ENCODE results near the gene FRMD4A. TPM values are rescaled to one million over a fixed set of nuclear protein-coding genes. Genes with fewer than 3 reads are reported as not detected.

Gene FRMD4A
- total and polyA plus RNA-seq, 2 experiments from 2014 or later = 11.9 to 17.5 TPM

- H3K9me3 ChIP-seq (ENCODE audit: low read depth) = no peaks in the 10 kb centered on the region
- 0 out of 2 replicates have a peak, but pooled peaks cover 15% of the 10 kb centered on the region for H3K79me2 ChIP-seq (ENCODE audit: insufficient read depth)
- H4K20me1 ChIP-seq (ENCODE audit: insufficient read depth) = no peaks in the 10 kb centered on the region
- no peak overlapping the region for H3K4me3 ChIP-seq
- in situ Hi-C loops (cut with MboI) = no loop called here
- no peaks in the 10 kb centered on the region for H3K36me3 ChIP-seq (ENCODE audit: low read depth)
- no peak overlapping the region for H3K27ac ChIP-seq
- TF ChIP-seq EZH2phosphoT487 (IDR thresholded peaks at IDR 0.05; ENCODE audit: insufficient read depth, low read depth) (no peak), EZH2 (IDR thresholded peaks at IDR 0.05; ENCODE audit: insufficient read depth, poor library complexity, severe bottlenecking) (no peak)
- peaks cover 17% of the 10 kb centered on the region for H3F3A ChIP-seq (ENCODE audit: insufficient read depth)
- peaks cover 30% of the 10 kb centered on the region for H3K4me1 ChIP-seq (ENCODE audit: insufficient read depth)
- H3K9me2 ChIP-seq (ENCODE audit: insufficient read depth) = no peaks in the 10 kb centered on the region
- no peak for DNase-seq
- H3K4me2 ChIP-seq (ENCODE audit: unreplicated experiment) = no peak overlapping the region
- H3K9ac ChIP-seq = no peak overlapping the region
- no peak overlapping the region for H2AFZ ChIP-seq
- WGBS, 2 experiments (ENCODE audit: low coverage in 1 of 2, low lambda C conversion rate in 2 of 2, missing lambda C conversion rate in 2 of 2) = 94 to 97% methylated on average over 5 of the region's 5 CpGs
- H3K27me3 ChIP-seq (replicated peaks; ENCODE audit: insufficient read depth) = no peaks in the 10 kb centered on the region
Measured at GRCh38 chr10:13994932-13995331, 335.8 kb downstream of the FRMD4A start.

DNA sequence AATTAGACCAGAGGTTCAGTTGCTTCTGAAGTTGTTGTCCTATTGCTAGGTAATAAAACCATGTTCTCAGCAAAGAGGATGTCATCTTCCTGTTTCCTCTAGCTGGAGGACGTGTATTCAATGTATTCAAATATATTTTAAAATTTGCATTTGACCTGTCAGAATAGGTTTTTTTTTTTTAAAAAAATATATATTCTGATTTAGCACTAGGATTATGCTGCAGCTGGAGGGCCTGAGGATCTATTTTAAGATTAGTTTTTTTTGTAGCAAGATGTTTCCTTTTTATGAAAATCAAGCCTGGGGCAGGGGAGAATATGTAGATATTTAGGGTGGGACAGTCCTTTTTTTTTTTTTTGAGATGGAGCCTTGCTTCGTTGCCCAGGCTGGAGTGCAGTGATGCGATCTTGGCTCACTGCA is 337.0 kb downstream of the FRMD4A start:
- H2AFZ ChIP-seq = no peak overlapping the region
- in situ Hi-C loops (cut with MboI) = no loop called here
- H3K27me3 ChIP-seq (replicated peaks; ENCODE audit: insufficient read depth) = no peaks in the 10 kb centered on the region
- H3K27ac ChIP-seq = no peak overlapping the region
- no peak overlapping the region for H3K4me2 ChIP-seq (ENCODE audit: unreplicated experiment)
- H3K9me3 ChIP-seq (ENCODE audit: low read depth) = no peaks in the 10 kb centered on the region
- H3K4me3 ChIP-seq = no peak overlapping the region
- H3K9me2 ChIP-seq (ENCODE audit: insufficient read depth) = no peaks in the 10 kb centered on the region
- peaks cover 33% of the 10 kb centered on the region for H3K4me1 ChIP-seq (ENCODE audit: insufficient read depth)
- no peak for DNase-seq
- H3K79me2 ChIP-seq (ENCODE audit: insufficient read depth) = 0 out of 2 replicates have a peak, but pooled peaks cover 15% of the 10 kb centered on the region
- TF ChIP-seq EZH2 (IDR thresholded peaks at IDR 0.05; ENCODE audit: insufficient read depth, poor library complexity, severe bottlenecking) (no peak), EZH2phosphoT487 (IDR thresholded peaks at IDR 0.05; ENCODE audit: insufficient read depth, low read depth) (no peak)
- H3F3A ChIP-seq (ENCODE audit: insufficient read depth) = peaks cover 17% of the 10 kb centered on the region
- 95 to 98% methylated on average over 3 of the region's 3 CpGs for WGBS, 2 experiments (ENCODE audit: low coverage in 1 of 2, low lambda C conversion rate in 2 of 2, missing lambda C conversion rate in 2 of 2)
- H3K9ac ChIP-seq = no peak overlapping the region
- no peaks in the 10 kb centered on the region for H4K20me1 ChIP-seq (ENCODE audit: insufficient read depth)
- no peaks in the 10 kb centered on the region for H3K36me3 ChIP-seq (ENCODE audit: low read depth)

GRCh38 chr10:13993169-13993568 is 337.6 kb downstream of the FRMD4A start:
- in situ Hi-C loops (cut with MboI) = no loop called here
- 0 to 8% methylated on average over 2 of the region's 2 CpGs for WGBS, 2 experiments (ENCODE audit: low coverage in 1 of 2, low lambda C conversion rate in 2 of 2, missing lambda C conversion rate in 2 of 2)
- Histone ChIP-seq H3K27me3 (replicated peaks; ENCODE audit: insufficient read depth) (no peaks in the 10 kb centered on the region), H3K9me2 (ENCODE audit: insufficient read depth) (no peaks in the 10 kb centered on the region), H3K4me1 (ENCODE audit: insufficient read depth) (peaks cover 35% of the 10 kb centered on the region), H3K27ac (no peak overlapping the region), H2AFZ (no peak overlapping the region), H3K4me2 (ENCODE audit: unreplicated experiment) (no peak overlapping the region), H4K20me1 (ENCODE audit: insufficient read depth) (no peaks in the 10 kb centered on the region), H3K79me2 (ENCODE audit: insufficient read depth) (0 out of 2 replicates have a peak, but pooled peaks cover 15% of the 10 kb centered on the region), H3F3A (ENCODE audit: insufficient read depth) (peaks cover 16% of the 10 kb centered on the region), H3K9me3 (ENCODE audit: low read depth) (no peaks in the 10 kb centered on the region), H3K4me3 (no peak overlapping the region), H3K9ac (no peak overlapping the region), H3K36me3 (ENCODE audit: low read depth) (no peaks in the 10 kb centered on the region)
- DNase-seq = peak; percentile 71
- TF ChIP-seq EZH2phosphoT487 (IDR thresholded peaks at IDR 0.05; ENCODE audit: insufficient read depth, low read depth) = no peak
- TF ChIP-seq EZH2 (IDR thresholded peaks at IDR 0.05; ENCODE audit: insufficient read depth, poor library complexity, severe bottlenecking) = no peak

DNA sequence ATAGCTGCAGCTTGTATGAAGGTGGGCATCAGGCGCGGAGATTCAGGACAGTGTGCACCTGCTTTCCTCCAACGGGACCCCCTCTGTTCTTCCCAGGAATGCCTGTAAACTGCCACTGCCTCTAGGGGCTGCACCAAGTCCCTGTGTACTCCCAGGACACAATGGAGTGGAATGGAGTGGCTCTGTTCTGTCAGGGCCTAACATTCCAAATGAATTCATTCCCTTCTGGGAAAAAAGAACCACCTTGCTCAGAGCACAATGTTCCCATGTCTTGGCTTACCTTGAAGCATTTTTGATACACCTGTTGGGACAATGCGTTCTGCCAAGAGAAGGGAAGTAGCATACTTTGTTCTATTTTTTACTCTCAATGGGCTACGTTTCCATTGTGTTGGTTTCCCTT is 339.4 kb downstream of the FRMD4A start:
- no peaks in the 10 kb centered on the region for H3K36me3 ChIP-seq (ENCODE audit: low read depth)
- no peak overlapping the region for H2AFZ ChIP-seq
- peaks cover 39% of the 10 kb centered on the region for H3K4me1 ChIP-seq (ENCODE audit: insufficient read depth)
- TF ChIP-seq EZH2phosphoT487 (IDR thresholded peaks at IDR 0.05; ENCODE audit: insufficient read depth, low read depth) (no peak), EZH2 (IDR thresholded peaks at IDR 0.05; ENCODE audit: insufficient read depth, poor library complexity, severe bottlenecking) (no peak)
- DNase-seq = no peak
- in situ Hi-C loops (cut with MboI) = no loop called here
- peak overlapping the region; percentile 42; the same call in 1 of the 2 replicates for H3K4me3 ChIP-seq
- no peaks in the 10 kb centered on the region for H4K20me1 ChIP-seq (ENCODE audit: insufficient read depth)
- peak overlapping the region; percentile 69 for H3K4me2 ChIP-seq (ENCODE audit: unreplicated experiment)
- H3K9me3 ChIP-seq (ENCODE audit: low read depth) = no peaks in the 10 kb centered on the region
- no peaks in the 10 kb centered on the region for H3K27me3 ChIP-seq (replicated peaks; ENCODE audit: insufficient read depth)
- 0 out of 2 replicates have a peak, but pooled peaks cover 15% of the 10 kb centered on the region for H3K79me2 ChIP-seq (ENCODE audit: insufficient read depth)
- 88 to 89% methylated on average over 5 of the region's 5 CpGs for WGBS, 2 experiments (ENCODE audit: low coverage in 1 of 2, low lambda C conversion rate in 2 of 2, missing lambda C conversion rate in 2 of 2)
- H3F3A ChIP-seq (ENCODE audit: insufficient read depth) = peaks cover 14% of the 10 kb centered on the region
- H3K9ac ChIP-seq = peak overlapping the region; percentile 55; the same call in 1 of the 2 replicates
- no peaks in the 10 kb centered on the region for H3K9me2 ChIP-seq (ENCODE audit: insufficient read depth)
- peak overlapping the region; percentile 10; the same call in 1 of the 2 replicates for H3K27ac ChIP-seq
